Osteocyte (in vitro differentiated cells): Measurements from ENCODE around the gene ATG12. TPM values are rescaled to one million over a fixed set of nuclear protein-coding genes. Genes with fewer than 3 reads are reported as not detected.

ENCODE experiments used
- DNase-seq: peaks from one replicate; pipeline ENCODE4 v3.0.0; 2021; ENCODE audit warnings: mixed read lengths; ENCODE audit not compliant: unreplicated experiment; ENCODE audit errors: extremely low spot score
- H3K27ac Mint-ChIP-seq: one replicate; pipeline ENCODE4 v1.8.0; 2021; ENCODE audit warnings: mild to moderate bottlenecking, mixed read lengths; ENCODE audit not compliant: unreplicated experiment
- H3K27me3 Mint-ChIP-seq: one replicate; pipeline ENCODE4 v1.8.0; 2021; ENCODE audit warnings: mixed read lengths; ENCODE audit not compliant: unreplicated experiment
- H3K36me3 Mint-ChIP-seq: one replicate; pipeline ENCODE4 v1.8.0; 2021; ENCODE audit warnings: mixed read lengths; ENCODE audit not compliant: unreplicated experiment
- H3K4me1 Mint-ChIP-seq: one replicate; pipeline ENCODE4 v1.8.0; 2021; ENCODE audit warnings: mixed read lengths; ENCODE audit not compliant: unreplicated experiment
- H3K4me3 Mint-ChIP-seq: one replicate; pipeline ENCODE4 v1.8.0; 2021; ENCODE audit warnings: mild to moderate bottlenecking, moderate library complexity, mixed read lengths; ENCODE audit not compliant: unreplicated experiment
- H3K9me3 Mint-ChIP-seq: one replicate; pipeline ENCODE4 v1.8.0; 2021; ENCODE audit warnings: mixed read lengths; ENCODE audit not compliant: unreplicated experiment
- total RNA-seq: library from RNA; stranded (reverse); gene quantifications from 2 replicates; pipeline ENCODE4 v1.2.1, GENCODE V29; 2021
- TF ChIP-seq, protein P1 (sequence below): fragments of 200-600 bp; sonication (generic); IDR thresholded peaks from 2 replicates; pipeline ENCODE4 v1.5.0; 2021; ENCODE audit warnings: antibody characterized with exemption, mild to moderate bottlenecking, moderate library complexity

Gene ATG12
- total RNA-seq, 1 donor from 2014 or later = 51.2 TPM

DNA sequence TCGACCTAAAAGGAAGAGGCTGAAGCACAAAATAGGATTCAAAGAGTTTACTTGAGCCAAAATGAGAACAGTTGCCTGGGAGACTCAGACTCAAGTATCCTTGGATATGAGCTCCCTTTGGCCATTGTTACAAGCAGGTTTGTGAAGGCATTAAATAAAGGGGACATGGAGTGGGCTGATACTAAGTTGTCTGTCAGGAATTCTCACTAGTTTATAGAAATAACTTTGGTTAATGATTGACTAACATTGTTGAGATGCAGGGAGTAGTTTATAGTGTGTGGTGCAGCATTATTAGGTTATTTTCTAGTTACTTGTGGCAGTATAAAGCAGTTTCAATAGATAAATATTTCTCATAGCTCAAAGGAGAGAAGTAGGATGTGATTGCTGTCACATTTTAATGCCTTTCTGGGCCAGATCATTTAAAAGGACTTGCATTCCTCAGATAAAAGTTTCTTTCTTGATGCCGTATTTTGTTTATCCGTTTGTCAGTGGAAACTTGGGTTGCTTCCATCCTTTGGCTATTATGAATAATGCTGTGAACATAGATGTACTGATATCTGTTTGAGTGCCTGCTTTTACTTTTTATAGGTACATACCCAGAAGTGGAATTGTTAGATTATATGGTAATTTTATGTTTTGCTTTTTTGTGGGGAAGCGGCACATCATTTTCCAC is 9.5 kb upstream of the ATG12 start:
- Mint-ChIP-seq H3K9me3 (peaks cover 12% of the 10 kb centered on the region), H3K27ac (peak overlapping the region; percentile 1), H3K27me3 (no peaks in the 10 kb centered on the region), H3K4me3 (no peak overlapping the region), H3K4me1 (peaks cover 19% of the 10 kb centered on the region), H3K36me3 (peaks cover 11% of the 10 kb centered on the region)
- TF ChIP-seq, protein P1, sequence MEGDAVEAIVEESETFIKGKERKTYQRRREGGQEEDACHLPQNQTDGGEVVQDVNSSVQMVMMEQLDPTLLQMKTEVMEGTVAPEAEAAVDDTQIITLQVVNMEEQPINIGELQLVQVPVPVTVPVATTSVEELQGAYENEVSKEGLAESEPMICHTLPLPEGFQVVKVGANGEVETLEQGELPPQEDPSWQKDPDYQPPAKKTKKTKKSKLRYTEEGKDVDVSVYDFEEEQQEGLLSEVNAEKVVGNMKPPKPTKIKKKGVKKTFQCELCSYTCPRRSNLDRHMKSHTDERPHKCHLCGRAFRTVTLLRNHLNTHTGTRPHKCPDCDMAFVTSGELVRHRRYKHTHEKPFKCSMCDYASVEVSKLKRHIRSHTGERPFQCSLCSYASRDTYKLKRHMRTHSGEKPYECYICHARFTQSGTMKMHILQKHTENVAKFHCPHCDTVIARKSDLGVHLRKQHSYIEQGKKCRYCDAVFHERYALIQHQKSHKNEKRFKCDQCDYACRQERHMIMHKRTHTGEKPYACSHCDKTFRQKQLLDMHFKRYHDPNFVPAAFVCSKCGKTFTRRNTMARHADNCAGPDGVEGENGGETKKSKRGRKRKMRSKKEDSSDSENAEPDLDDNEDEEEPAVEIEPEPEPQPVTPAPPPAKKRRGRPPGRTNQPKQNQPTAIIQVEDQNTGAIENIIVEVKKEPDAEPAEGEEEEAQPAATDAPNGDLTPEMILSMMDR = no peak
- DNase-seq = no peak

DNA sequence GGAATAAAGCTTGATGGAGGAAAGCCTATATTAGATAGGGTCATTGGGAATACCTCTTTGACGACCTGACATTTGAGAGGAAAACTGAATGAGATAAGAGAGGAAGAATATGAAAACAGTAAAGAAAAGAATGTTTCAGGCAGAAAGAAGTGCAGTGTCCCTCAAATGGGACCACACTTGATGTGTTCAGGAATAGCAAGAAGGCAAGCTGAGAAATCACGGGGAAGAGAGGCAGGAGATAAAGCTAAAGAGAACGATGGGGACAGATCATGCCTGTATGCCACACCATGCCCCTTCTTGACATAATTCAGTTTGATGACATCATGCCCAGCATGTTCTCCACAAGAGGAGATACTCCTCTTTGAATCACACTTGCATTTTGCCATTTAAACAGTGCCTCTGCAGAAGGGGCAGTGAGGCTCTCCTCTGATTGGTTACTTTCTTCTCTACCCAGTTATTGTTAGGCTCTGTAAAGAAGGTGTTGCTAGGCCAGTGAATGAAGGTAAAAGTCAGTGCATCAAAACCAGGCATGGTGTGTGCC is 8.0 kb upstream of the ATG12 start:
- H3K27me3 Mint-ChIP-seq = no peaks in the 10 kb centered on the region
- DNase-seq = no peak
- H3K27ac Mint-ChIP-seq = no peak overlapping the region
- H3K9me3 Mint-ChIP-seq = peaks cover 12% of the 10 kb centered on the region
- no peak overlapping the region for H3K4me3 Mint-ChIP-seq
- peaks cover 11% of the 10 kb centered on the region for H3K36me3 Mint-ChIP-seq
- H3K4me1 Mint-ChIP-seq = peaks cover 23% of the 10 kb centered on the region
- TF ChIP-seq, protein P1 = no peak

DNA sequence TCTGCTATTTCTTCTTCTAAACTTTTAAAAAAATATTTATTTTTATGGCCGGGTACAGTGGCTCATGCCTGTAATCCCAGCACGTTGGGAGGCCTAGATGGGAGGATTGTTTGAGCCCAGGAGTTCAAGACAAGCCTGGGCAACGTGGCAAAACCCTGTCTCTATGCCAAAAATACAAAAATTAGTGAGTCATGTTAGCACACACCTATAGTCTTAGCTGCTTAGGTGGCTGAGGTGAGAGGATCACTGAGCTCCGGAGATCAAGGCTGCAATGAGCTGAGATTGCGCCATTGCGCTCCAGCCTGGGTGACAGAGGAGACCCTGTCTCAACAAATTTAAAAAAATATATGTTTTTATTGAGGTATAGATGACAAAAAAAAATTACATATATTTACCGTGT is 5.9 kb upstream of the ATG12 start:
- Mint-ChIP-seq H3K27me3 (no peaks in the 10 kb centered on the region), H3K36me3 (no peaks in the 10 kb centered on the region), H3K4me1 (peaks cover 40% of the 10 kb centered on the region), H3K4me3 (no peak overlapping the region), H3K27ac (no peak overlapping the region), H3K9me3 (no peaks in the 10 kb centered on the region)
- no peak for DNase-seq
- TF ChIP-seq, protein P1 = no peak

DNA sequence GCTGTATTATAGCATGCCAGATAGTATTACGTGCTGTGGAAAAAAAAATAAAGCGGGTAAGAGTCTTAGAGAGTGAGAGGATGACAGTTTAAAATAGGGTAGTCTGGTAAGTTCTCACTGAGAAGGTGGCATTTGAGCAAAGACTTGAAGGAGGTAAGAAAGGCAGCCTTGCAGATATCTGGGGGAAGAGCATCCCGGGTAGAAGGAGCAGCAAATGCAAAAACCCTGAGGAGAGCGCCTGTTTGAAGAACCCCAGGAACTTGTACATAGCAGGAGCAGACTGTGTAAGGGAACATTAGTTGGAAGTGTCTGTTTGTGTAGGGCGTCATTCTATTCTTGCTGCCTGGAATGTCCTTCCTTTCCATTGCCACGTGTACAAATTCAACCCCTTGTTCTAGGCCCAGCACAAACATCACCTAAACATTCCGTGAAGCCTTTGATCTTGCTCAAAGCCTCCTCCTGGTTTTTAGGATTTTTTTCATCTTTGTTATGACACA is 3.0 kb upstream of the ATG12 start:
- Mint-ChIP-seq H3K27me3 (no peaks in the 10 kb centered on the region), H3K4me3 (peak overlapping the region; percentile 27), H3K4me1 (peaks cover 43% of the 10 kb centered on the region), H3K36me3 (no peaks in the 10 kb centered on the region), H3K27ac (peak overlapping the region; percentile 67), H3K9me3 (no peaks in the 10 kb centered on the region)
- no peak for DNase-seq
- TF ChIP-seq, protein P1 = no peak

DNA sequence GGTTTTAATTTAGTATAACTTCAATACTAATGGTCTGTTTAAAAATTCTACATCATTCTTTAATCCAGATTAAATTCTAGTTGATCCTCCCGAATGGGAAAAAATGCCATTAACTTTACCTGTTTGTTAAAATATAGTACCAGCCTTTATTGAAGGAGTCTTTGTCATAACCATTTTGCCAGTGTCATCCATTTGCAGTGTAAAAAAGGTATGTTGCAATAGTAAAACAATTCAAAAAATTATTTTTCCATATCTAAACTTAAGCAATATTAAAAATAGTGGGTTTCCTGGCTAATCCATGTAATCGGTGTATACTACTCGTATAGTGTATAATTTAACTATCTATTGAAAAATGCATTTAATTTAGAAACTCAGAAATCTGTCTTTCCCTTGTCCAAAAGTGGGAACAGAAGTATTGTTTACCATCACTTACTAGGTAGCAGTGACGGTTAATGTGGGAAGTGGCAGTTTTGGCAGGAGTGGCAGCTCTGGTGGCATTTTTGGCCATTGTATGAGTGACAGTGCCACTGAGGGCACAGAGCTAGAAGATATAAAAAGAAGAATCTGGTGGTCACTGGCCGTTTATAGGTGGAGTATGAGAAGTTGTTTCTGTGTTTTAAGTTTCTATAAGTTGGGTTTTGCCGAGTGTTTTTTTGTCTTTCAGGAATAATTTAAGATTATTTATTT is 2.2 kb upstream of the ATG12 start:
- H3K4me3 Mint-ChIP-seq = peak overlapping the region; percentile 92
- peaks cover 47% of the 10 kb centered on the region for H3K4me1 Mint-ChIP-seq
- H3K36me3 Mint-ChIP-seq = no peaks in the 10 kb centered on the region
- no peaks in the 10 kb centered on the region for H3K27me3 Mint-ChIP-seq
- TF ChIP-seq, protein P1 = no peak
- peak overlapping the region; percentile 67 for H3K27ac Mint-ChIP-seq
- no peak for DNase-seq
- no peaks in the 10 kb centered on the region for H3K9me3 Mint-ChIP-seq
